Kidney epithelial cell (primary cell): Measurements from ENCODE around the gene CLPSL1. TPM values are rescaled to one million over a fixed set of nuclear protein-coding genes. Genes with fewer than 3 reads are reported as not detected.
"Not testable (repeated sequence)": the region's sequence is repeated elsewhere in the genome, so short reads cannot be mapped to it uniquely, and the experiment has no call there.

Experiments
- DNase-seq: peaks from one replicate; pipeline ENCODE4 v3.0.0-alpha.2; 2010; ENCODE audit warnings: low read depth
- H3K27me3 ChIP-seq: 2 replicates; pipeline ENCODE4 v1.6.0; 2011; ENCODE audit warnings: low read length; ENCODE audit not compliant: control insufficient read depth, insufficient read depth
- H3K36me3 ChIP-seq: 2 replicates; pipeline ENCODE4 v1.5.1; 2011; ENCODE audit warnings: low read length; ENCODE audit not compliant: control insufficient read depth, insufficient read depth
- H3K4me3 ChIP-seq: 2 replicates; pipeline ENCODE4 v1.5.1; 2011; ENCODE audit warnings: low read depth, mild to moderate bottlenecking, control low read depth, low read length
- CTCF ChIP-seq: IDR thresholded peaks from 2 replicates; pipeline ENCODE4 v1.5.1; 2011; ENCODE audit warnings: mild to moderate bottlenecking, moderate library complexity, low read length, control low read depth, inconsistent platforms; ENCODE audit not compliant: insufficient read depth, poor library complexity, severe bottlenecking
- total RNA-seq: library from RNA; depleted of rRNA; stranded (reverse); fragments of >200 nt; gene quantifications from 2 replicates; pipeline ENCODE4 v1.2.3, GENCODE V29; 2015

Gene CLPSL1, protein sequence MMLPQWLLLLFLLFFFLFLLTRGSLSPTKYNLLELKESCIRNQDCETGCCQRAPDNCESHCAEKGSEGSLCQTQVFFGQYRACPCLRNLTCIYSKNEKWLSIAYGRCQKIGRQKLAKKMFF
- total RNA-seq = not detected in 2 replicates

DNA sequence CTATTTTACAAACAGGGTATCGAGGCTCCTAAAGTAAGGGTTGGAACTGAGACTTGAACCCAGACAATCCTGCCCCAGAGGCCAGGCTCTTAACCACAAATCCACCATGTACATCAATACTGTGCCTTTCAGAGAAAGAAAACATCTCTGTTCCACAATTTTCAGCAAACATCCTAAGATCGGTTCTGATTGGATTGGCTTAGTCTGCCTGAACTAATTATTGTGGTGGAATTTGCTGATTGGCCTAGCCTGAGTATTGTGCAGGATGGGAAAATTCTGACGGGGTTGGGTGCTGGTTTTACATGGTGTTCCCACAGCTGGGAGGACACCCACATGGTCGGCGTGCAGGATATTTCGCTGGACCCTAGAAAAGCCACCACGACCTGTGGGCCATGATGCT, at the start of gene CLPSL1:
Gene CLPSL1 (plus strand): TSS at position 301 of the 400 bp plus-strand sequence. CDS start 92 bp downstream, at position 393.
- Histone ChIP-seq H3K27me3 (peaks cover 2% of the 10 kb centered on the region), H3K4me3 (no peak within 1 kb of the TSS), H3K36me3 (no peaks in the 10 kb centered on the region)
- no peak for DNase-seq
- no peak for TF ChIP-seq CTCF

DNA sequence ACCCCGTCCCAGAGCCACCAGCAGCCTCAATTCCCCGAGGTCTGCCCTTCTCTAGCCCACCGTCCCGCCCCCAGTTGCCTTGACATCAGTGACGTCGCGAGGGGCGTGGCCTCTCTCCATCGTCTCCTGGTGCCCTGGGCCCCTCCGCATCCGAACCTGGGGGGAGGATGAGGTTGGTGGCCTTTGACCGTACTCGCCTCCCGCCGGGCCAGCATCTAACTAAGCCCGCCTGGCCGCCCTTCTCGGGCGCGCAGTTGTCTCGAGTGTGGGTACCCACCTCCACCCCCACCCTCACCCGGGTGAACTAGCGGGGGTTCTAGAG, 49.4 kb upstream of the CLPSL1 start:
- no peak for TF ChIP-seq CTCF
- no peak for DNase-seq
- Histone ChIP-seq H3K36me3 (no peaks in the 10 kb centered on the region), H3K27me3 (no peaks in the 10 kb centered on the region), H3K4me3 (peak overlapping the region; percentile 57)

DNA sequence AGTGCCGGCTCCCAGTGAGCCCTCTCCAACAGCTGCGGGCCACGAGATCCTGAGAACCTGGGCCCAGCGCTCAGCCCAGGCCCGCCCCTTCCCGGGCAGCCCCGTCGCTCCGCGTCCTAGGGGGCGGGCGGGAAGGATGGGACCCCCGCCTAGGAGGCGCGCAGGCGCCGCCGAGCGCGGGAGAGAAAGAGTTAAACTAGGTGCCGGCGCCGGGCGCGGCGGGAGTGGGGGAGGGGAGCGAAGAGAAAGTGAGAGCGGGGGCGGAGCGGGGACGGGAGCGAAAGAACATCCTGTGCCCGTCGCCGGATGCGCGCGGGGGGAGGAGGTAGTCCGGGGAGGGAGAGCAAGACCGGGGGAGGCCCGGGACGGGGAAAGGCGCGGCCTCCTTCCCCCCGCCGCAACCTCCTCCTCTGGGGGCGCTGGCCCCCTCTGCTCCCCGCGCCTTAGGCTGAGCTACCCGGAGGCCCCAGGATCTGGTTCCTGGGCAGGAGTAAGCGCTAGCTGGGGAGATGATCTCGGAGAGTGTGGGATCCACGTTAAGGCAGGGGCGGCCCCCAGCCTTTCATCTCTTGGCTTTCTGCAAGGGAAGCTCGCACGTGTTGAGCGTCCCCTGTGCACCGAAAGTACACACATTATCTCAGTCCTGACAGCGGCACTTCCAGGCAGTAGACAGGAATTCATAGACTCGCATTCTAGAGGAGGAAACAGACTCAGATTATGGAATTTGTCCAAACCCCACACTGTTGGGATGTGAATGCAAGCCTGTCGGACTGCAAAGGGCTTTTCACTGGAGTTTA, 48.9 kb upstream of the CLPSL1 start:
- Histone ChIP-seq H3K36me3 (no peaks in the 10 kb centered on the region), H3K27me3 (no peaks in the 10 kb centered on the region), H3K4me3 (peak overlapping the region; percentile 57)
- TF ChIP-seq CTCF = peak; percentile 3
- DNase-seq = no peak

GRCh38 chr6:35733633-35734032, 47.2 kb upstream of the CLPSL1 start:
- DNase-seq = no peak
- no peak for TF ChIP-seq CTCF

GRCh38 chr6:35734319-35734718, 46.5 kb upstream of the CLPSL1 start:
- DNase-seq = not testable (repeated sequence)

More at GRCh38 chr6:35733633-35734032, 47.2 kb upstream of the CLPSL1 start:
- no peak overlapping the region for H3K4me3 ChIP-seq
- no peaks in the 10 kb centered on the region for H3K27me3 ChIP-seq
- H3K36me3 ChIP-seq = no peaks in the 10 kb centered on the region

GRCh38 chr6:35735452-35735851, 45.4 kb upstream of the CLPSL1 start:
- DNase-seq = no peak
- Histone ChIP-seq H3K4me3 (no peak overlapping the region), H3K36me3 (no peaks in the 10 kb centered on the region), H3K27me3 (no peaks in the 10 kb centered on the region)
- no peak for TF ChIP-seq CTCF

More at GRCh38 chr6:35734319-35734718, 46.5 kb upstream of the CLPSL1 start:
- H3K4me3 ChIP-seq, H3K36me3 ChIP-seq, H3K27me3 ChIP-seq: not testable (repeated sequence)
